HEK293 (cell line): Measurements from ENCODE around the gene TRIM7.

ENCODE experiments used
- ZNF114 ChIP-seq: fragments of 450-650 bp; formaldehyde crosslinking; IDR thresholded peaks from 2 replicates; pipeline ENCODE4 v1.5.0; 2017; ENCODE audit warnings: missing biosample characterization, missing genetic modification characterization
- ZNF350 ChIP-seq: fragments of 450-650 bp; formaldehyde crosslinking; IDR thresholded peaks from 2 replicates; pipeline ENCODE4 v1.5.0; 2017; ENCODE audit warnings: missing biosample characterization, mild to moderate bottlenecking, missing genetic modification characterization
- ZNF585B ChIP-seq: fragments of 450-650 bp; formaldehyde crosslinking; IDR thresholded peaks from 2 replicates; pipeline ENCODE4 v1.5.1; 2016; ENCODE audit warnings: missing biosample characterization, missing genetic modification characterization

DNA sequence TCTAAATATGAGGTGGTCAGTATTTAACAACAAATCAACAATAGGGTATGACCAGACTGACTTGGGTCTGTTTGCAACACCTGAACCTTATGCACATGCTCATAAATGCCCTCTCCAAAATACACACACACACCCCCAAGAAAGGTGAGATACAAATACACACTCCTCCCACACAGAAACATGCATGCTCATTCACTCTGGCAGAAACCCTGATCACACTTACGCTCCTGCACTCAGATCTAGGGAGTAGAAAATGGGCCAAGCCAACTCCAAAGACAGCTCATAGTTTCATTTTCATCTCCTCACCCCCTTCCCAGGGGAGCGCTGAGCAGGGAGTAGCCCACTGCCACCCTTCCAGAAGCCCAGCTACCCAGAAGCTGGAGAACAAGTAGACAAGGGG, 11.3 kb downstream of the TRIM7 start:
- TF ChIP-seq ZNF585B (no peak), ZNF114 (tag by site-specific recombination) (no peak), ZNF350 (no peak)
